NCI-H1105 treated with DMSO at 0.1 percent for 48 hours (cell line): ENCODE data around the gene FCHO2.
"Not testable (repeated sequence)": the region's sequence is repeated elsewhere in the genome, so short reads cannot be mapped to it uniquely, and the experiment has no call there.

Experiments
- DNase-seq: peaks from one replicate; lab custom pipeline; 2025; lab: John Stamatoyannopoulos, UW

FCHO2 gene

GRCh38 chr5:72955768-72956323 is at the start of gene FCHO2:
TSS of gene FCHO2 (plus strand) at chr5:72956041. CDS start at chr5:72956097, 56 bp downstream.
- DNase-seq: peak; percentile 83

DNA sequence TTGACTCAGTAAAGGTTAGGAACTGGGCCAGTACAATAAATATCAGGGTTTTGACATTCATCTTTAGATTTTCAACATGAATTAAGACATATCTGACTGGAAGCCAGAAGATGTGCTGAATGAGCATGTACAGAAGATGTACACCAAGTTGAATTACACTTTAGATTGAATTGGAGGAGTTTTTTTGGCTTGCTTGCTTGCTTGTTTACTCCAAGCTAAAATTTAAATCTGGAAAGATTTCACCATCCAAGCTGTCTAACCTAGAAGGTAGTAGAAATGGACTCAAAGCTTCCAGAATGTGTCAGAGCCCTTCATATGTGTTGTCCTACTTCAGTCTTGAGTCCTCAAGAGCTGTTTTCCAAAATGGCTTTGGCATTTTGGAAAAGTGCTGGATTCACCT is 49.0 kb upstream of the FCHO2 start:
- no peak for DNase-seq

DNA sequence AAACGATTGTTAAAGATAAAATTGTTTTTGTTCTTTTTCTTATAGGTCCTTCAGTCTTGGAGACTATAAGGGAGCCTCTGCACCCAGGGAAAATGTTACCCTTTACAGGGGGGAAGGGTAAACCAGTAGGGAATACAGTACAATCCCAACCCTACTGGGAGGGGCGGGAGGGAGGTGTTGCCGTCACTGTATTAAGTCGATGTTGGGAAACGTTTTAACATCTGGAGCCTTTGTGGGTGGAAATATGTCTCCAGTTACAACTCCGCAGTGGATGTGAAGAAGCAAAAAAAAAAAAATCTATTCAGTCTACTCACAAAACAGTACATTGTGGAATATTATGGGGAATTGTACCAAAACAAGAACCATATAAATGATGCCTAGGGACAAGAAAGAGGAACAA is 47.2 kb upstream of the FCHO2 start:
- DNase-seq: no peak

DNA sequence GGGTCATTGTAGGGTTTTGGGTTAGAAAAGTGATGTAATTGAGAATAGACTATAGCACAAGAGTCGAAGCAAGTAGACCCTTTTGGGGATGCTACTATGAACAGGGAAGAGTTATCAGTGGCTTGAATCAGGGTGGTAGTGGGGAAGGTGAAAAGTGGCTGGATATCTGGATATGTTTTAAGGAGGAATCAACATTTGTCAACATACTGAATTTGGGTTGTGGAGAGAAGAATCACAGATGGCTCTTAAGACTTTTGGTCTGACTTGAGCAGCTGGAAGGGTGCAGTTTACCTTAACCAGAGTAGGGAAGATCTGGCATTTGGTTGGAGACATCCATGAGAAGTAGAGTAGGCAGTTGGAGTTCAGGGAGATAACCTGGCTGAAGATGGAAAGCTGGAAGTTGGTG is 38.5 kb upstream of the FCHO2 start:
- DNase-seq: no peak

DNA sequence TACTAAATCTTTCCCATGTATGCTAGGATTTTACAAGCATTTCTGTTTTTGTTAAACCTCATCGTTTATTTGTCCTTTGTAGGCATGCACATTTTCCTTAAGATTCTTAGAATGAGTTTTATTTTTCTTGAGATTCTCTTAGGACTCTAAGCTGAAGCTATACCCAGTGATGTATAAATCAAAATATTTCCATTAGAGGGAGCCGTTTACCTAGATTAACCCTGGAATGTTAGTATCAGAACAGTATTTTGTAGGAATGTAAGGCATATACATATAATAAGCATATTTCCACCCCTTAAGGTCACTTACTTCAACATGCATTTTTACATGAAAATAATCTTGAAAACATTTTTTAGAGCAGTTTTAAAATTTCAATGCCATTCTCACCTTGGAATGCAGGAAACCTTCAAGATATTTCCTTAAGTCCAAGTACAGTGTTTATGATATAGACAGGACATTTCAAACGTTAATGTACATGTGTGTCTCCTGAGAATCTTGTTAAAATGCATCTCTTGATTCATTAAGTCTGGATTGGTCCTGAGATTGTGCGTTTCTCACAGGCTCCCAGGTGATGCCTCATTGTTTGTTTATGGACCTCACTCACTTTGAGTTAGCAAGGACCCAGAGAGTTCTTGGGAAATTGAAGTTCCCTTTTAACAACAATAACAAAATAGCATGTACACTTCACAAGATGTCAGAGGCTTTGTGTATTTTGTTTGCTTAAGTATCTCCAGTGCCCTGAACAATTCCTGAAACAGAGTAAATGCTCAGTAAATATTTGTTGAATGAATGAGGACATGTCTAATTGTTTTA is 34.9 kb upstream of the FCHO2 start:
- DNase-seq: peak; percentile 9

DNA sequence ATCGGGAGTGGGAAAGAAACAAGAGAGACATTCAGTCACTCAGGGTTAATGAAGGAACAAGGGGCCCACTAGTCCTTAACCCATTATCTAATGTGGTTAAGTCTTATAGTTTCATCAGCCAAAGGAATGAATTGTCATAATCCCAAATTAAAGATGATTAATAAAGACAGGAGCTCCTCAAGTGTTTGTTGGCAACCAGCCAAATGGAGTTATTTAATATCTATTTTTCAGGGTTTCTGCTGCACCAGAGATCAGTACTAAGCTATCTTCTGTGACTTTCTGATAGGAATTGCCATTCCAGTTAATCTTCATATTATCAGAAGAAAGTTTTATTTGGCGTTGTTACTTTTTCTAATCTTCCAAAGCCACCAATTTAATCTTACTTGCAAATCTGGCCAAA is 34.0 kb upstream of the FCHO2 start:
- DNase-seq: no peak

DNA sequence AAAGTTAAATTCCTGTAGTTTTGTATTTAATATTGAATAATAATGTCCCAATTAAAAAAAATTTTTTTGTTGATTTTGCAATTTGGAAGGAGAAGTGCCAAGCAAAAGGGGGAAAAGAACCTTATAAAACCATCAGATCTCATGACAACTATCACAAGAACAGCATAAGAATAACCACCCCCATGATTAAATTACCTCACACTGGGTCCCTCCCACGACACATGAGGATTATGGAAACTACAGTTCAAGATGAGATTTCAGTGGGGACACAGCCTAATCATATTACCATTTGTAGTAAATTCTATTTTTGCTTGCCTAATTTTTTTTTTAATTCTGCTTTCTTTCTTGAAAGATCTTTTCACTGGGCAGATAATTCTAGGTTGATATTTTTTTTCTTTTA is 33.4 kb upstream of the FCHO2 start:
- no peak for DNase-seq

DNA sequence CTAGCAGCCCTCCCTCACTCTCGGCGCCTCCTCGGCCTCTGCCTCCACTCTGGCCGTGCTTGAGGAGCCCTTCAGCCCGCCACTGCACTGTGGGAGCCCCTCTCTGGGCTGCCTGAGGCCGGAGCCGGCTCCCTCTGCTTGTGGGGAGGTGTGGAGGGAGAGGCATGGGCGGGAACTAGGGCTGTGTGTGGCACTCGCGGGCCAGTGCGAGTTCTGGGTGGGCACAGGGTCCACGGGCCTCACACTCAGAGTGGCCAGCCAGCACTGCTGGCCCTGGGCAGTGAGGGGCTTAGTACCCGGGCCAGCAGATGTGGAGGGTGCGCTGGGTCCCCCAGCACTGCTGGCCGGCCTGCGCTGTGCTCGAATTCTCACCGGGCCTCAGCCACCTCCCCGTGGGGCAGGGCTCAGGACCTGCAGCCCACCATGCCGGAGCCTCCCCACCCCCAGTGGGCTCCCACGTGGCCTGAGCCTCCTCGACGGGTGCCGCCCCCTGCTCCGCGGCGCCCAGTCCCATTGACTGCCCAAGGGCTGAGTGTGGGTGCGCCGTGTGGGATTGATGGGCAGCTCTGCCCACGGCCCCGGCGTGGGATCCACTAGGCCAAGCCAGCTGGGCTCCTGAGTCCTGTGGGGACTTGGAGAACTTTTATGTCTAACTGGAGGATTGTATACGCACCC is 30.4 kb upstream of the FCHO2 start:
- no peak for DNase-seq

- not testable (repeated sequence) for DNase-seq
Measured at GRCh38 chr5:72932686-72933085, 23.2 kb upstream of the FCHO2 start.

GRCh38 chr5:72934953-72935725 is 20.7 kb upstream of the FCHO2 start:
- DNase-seq: not testable (repeated sequence)

DNA sequence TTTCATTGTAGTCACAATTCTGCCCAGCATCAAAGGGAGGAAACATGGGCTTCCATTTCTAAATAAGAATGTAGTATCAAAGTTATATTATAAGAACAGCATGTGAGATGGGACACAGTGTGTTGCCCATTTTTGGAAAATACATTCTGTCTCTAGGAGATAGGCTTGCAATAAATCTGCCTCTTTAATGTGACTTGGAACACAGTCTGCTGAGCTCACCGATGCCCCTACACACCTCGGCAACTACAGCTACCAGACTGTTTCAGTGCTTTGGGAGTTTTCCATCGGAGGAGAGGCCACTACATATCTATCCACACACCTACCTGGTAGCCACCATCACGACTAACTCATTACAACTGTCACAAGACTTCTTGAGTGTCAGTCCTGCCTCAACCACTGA is 18.9 kb upstream of the FCHO2 start:
- DNase-seq: no peak

GRCh38 chr5:72937517-72938061 is 18.3 kb upstream of the FCHO2 start:
- DNase-seq: no peak

DNA sequence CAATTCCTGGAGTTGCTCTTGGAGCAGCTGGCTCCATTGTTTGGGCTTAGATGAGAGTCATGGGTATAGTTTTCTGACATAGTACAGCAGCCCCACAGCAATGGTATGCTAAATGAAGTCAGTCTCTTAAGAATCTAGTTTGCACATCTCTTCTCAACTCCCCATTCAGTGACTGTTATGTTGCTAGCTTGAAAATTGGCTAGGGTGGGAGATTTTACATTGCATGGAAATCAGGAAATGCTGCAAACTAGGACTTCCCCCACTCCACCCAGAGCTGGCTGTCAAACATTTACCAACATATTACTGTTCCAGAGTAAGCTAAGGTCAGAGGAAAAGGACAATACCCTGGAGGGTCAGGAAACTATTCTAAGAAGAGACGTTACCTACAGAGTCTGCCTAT is 17.6 kb upstream of the FCHO2 start:
- DNase-seq: no peak

GRCh38 chr5:72940082-72940481 is 15.8 kb upstream of the FCHO2 start:
- DNase-seq: no peak

DNA sequence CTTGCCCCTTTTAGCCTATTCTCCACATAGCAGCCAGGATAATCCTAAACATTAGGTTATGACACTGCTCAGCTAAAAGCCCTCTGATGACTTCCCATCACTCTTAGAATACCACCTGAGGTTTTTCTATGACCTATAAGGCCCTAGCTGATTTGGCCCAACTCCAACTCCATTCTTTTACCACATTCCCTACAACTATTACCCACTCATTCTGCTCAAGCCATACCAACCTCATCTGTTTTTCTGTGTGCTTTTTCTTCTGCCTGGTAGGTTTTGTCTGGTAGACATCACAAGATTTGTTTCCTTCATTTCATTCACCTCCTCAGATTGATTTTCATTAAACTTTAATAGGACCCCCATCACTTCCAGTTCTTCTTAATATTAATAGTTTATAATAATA is 12.5 kb upstream of the FCHO2 start:
- no peak for DNase-seq

DNA sequence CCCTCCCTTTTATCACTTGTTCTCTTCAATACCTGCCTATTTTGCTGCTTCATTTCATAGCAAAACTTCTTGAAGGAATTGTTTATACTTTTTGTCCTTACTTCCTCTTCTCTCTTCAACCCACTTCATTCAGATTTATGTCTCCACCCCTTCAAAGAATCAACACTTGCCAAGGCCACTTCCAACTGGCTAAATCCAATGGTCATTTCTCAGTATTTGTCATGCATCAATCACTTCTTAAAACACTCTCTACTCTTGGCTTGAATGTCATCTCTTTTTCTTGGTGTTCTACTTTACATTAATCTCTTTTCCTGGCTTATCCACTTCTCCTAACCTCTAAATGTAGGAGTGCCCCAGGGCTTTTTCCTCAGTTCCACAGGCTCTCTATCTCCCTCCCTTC is 8.3 kb upstream of the FCHO2 start:
- no peak for DNase-seq

GRCh38 chr5:72949481-72949880 is 6.4 kb upstream of the FCHO2 start:
- DNase-seq: no peak

- DNase-seq: no peak
Measured at GRCh38 chr5:72951671-72952468, 4.0 kb upstream of the FCHO2 start.

- no peak for DNase-seq
Measured at GRCh38 chr5:72954389-72954788, 1.5 kb upstream of the FCHO2 start.

- DNase-seq: peak; percentile 22
Measured at GRCh38 chr5:72955143-72955767, 586 bp upstream of the FCHO2 start.
